ENCODE data around the gene VAC14. TPM values are rescaled to one million over a fixed set of nuclear protein-coding genes. Genes with fewer than 3 reads are reported as not detected.

Gene VAC14
- total RNA-seq, 1 donor from 2014 or later = 19.0 TPM

DNA sequence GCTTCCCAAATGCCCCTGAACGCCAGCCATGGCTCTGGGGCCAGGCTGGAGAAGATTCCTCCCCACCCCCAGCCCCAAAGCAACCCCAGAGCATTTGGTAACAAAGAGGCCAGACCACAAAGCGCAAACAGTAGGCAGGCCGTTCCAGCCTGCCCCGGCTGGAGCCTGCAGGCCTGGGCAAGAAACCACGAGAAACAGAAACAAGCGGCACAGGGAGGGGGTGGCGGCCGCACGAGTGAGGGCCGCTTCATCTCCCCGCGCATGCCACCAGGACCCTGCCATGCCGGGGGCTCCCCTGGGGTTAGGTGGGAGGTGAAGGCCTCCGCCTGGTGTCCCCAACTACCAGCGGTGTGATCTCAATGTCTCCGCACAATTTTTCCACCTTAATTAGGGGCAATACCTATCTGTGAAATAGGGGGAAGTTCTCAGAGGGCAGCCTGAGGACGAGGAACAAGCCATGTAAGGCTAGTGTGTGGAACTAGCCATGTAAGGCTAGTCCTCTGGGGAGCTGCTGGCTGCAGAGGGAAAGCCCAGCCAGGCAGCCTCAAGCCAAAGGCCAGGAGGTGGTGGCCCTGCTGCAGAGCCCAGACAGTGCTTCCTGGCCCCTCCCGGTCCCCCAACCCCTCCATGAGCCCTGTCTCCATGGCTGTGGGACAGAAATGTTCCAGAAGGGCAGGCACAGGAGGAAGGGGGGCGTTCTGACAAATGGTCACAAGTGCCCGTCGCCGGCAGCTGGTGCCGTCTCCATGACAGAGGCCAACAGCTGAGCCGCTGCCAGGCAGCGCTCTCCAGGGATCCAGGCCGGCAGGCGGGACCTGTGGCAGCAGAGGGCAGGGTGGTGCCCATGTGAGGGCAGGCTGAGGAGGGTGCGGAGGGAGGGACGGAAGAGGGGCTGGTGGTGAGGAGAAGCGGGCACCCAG is 100.6 kb downstream of the VAC14 start:
- peak; percentile 82 for DNase-seq (ENCODE audit: low spot score)
- intact Hi-C loops (cut with DNase I) = no loop called here

DNA sequence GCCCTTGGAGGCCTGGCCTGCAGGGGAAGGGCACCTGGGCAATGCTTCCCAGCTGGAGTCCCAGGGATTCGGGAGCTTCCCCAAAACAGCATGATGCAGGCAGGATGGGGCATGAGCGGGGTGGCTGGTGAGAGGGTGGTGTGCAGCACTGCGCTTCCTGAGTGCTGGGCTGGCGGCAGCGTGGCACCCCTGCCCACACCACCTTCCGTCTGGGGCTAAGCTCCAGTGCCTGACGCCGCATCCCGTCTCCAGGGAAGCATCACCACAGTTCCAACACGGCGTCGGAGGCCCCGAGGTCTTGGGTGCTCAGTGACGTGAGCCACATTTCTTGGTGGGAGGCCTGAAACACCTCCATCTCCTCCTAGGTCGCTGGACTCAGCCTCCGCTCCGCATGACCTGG is 101.3 kb downstream of the VAC14 start:
- intact Hi-C loops (cut with DNase I) = no loop called here

DNA sequence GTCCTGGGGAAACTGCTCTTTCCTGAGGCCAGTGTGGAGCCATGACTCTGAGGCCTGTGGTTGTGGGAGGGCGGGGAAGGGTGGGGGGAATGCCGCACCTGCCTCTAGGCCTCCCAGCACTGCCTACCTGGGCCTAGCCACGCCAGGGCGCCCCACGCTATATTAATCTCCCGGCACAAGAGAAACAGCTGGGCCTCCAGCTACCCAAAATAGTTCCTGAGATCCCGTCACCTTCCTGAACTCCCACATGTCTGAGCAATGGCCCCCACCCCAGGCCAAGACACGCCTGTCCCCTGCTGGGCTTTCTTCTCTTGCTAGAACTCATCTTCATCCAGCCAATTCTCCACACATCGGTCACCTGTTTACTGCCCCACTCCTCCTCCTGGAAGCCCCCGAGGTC is 102.1 kb downstream of the VAC14 start:
- intact Hi-C loops (cut with DNase I) = no loop called here
- DNase-seq (ENCODE audit: low spot score) = no peak

More for the DNA sequence above, 101.3 kb downstream of the VAC14 start:
- DNase-seq (ENCODE audit: low spot score) = no peak

DNA sequence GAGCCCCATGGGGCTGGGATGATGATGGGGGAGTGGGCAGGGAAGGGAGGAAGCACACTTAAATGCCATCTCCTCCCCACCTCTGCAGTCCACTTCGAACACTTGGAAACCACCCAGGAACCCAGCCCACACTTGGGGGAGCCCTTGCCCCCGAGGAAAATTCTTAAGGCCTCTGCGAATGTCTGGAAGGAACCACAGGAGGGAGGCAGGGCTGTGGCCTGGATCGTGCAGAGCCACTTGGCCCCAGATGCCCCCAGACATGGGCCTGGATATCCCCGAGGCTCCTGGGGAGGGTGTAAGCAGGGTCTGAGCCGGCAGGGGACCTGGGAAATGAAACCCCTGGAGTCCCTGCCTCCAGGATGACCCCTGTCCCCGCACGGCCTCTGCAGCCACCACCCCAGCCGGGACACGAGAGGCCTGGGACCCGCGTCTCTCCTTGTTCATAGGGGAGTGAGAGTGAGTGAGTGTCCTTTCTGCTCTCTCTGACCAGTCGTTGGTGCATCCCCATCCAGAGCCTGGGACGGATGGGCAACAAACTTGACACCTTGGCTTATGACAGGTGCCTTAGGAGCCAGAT is 103.3 kb downstream of the VAC14 start:
- DNase-seq (ENCODE audit: low spot score) = no peak

DNA sequence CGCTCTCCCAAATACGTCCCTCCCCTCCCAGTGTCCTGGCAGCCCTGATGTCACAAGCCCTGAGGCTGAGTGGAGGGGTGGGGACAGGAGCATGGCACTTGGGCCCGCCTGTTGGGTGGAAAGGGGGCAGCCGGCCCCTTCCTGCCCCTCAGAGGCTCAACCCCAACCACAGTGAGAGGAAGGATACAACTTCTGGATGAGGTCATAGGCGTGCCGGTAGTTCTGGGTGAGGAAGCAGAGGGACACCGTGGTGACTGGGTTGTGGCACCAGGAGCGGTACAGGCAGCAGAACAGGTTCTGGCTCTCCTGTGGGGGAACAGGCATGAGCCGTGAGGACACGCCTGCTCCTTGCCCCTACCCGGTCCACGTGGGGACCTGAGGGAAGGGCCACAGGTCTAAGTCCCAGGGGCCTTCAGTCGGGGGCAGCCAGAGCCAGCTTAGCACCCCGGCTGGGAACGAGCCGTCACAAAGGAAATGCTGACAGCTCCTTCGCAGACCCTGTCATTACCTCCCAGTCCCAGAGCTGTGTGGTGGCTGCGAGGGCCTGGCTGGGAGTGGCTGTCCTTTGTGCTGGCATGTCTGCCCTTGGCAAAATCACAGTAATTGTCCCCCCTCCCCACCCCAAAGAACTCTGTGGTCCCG is 103.9 kb downstream of the VAC14 start:
- intact Hi-C loops (cut with DNase I) = no loop called here
- no peak for DNase-seq (ENCODE audit: low spot score)

More for the DNA sequence above, 103.3 kb downstream of the VAC14 start:
- intact Hi-C loops (cut with DNase I) = no loop called here

DNA sequence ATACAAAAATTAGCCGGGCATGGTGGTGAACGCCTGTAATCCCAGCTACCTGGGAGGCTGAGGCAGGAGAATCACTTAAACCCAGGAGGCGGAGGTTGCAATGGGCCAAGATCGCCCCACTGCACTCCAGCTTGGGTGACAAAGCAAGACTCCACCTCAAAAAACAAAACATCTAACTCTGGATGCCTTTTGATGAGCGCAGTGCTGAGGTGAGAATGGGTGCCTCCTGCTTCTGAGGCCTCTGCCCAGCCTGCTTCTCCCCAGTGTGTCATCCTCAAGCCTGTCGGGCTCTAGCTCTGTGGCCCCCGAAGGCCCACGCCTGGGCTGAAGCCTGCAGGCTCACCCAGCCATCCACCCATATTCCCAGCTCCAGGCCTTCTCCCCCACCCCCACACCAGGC is 104.6 kb downstream of the VAC14 start:
- DNase-seq (ENCODE audit: low spot score) = no peak
- intact Hi-C loops (cut with DNase I) = no loop called here

DNA sequence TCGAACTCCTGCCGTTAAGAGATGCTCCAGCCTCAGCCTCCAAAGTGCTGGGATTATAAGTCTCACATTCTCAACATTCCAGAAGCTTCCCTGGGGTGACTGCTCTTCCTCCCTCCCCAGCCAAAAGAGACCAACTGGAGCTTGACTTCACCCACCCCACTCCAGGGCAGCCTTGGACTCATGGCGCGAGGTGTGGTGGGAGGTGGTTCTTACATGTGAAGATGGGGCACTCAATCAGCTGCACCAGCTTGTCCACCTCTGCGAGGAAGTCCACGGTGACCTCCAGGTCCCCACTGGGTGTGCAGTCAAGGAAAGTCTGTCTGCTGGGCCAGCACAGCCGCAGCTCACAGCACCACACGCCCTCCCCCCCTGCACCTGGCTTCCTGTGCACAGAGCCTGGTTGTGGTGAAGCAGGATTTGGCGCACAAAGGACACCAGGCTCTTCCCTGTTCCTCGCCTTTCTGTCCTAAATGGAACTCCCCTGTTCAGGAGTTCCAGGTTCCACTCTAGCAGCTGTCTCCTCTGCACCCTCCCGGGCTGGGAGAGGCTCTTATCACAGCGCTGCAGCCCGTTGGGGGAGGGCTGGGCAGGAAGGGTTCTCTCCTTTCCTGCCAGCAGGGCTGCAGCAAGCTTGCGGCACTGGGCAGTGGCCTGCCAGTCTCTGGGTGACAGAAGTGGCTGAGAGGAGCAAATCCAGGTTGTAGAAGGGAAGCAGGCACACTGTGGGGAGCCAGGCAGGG is 105.5 kb downstream of the VAC14 start:
- peak; percentile 86 for DNase-seq (ENCODE audit: low spot score)
- intact Hi-C loops (cut with DNase I) = no loop called here

DNA sequence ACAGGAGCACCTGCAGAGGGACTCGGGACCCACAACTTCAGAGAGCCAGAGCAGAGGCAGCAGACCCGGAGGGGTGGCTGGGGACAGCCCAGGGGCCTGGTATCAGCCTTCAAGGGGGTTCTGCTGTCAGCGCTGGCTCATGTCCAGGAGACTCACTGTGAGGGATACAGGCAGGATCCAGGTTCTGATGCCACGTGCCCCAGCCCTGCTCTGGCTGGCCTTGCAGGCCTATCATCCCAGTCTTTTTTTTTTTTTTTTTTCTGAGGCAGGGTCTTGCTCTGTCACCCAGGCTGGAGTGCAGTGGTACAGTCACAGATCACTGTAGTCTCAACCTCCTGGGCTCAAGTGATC is 106.1 kb downstream of the VAC14 start:
- intact Hi-C loops (cut with DNase I) = no loop called here
- no peak for DNase-seq (ENCODE audit: low spot score)

DNA sequence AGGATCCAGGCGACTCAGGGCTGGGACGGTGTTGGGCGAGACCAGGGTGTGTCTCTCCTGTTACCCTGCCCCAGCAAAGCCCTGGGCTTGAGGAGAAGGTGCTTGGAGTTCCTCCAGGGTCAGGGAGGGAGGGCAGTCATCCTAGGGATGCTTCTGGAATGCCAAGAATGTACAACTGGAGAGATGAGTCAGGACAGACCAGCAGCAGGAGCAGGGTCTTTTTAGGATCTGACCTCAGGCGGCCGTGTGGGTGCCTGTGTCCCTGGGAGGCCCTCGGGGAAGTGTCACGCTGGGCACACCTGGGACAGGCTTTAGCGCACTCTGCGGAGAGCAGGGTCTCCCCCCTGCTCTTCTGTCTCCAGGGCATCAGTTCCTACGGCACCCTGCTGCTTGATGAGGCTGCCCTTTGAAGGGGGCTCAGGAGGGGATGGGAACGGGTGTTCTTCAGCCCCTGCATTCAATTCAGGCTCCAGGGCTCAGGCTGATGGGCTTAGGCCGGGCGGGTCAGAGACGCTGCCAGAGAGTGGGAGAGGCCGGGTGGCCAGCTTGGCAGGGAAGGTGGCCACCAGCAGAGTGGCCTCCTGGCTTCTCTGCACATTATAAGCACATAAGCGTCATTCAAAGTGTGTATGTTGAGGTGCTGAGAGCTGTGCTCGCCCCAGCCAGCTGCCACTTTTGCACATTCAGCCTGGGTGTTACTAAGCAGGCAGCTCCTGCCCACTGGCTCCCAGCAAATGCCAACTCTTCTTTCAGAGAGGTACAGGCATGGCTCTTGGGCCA is 106.7 kb downstream of the VAC14 start:
- no peak for DNase-seq (ENCODE audit: low spot score)
- intact Hi-C loops (cut with DNase I) = no loop called here

DNA sequence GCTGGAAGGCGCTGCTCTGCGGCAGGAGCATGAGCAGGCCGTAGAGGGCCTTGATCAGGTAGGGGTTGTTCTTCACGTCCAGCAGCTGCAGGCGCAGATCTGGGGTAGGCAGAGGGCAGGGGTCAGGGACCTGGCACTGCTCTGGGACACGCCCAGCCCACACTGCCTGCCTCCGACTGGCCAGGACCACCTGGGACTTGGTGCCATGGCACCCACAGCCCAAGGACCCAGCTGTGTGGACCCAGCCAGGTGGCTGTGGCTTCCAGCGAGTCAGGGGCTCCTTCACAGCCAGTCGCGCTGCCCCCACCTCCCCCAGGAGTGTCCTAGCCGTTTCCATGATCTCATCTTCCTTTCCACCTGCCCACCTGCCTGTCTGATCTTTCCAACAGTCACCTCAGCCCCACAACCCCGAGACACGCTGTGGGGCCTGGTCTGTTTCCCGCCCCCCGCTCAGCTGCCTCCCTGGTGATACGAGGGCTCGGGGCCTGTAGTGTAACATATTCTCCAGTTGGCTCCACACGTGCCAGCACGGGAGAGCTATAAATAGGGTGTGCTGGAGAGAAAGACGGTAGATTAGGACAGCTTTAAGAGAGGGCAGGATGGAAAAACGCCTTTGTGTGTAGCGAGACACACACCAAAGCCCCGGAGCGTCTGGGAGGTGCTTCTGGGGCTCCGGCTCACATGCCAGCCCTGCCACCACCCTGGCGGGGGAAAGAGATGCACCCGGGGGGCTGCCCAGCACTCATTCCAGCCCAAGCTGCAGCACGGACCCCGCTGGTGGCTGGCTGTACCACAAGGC is 107.9 kb downstream of the VAC14 start:
- intact Hi-C loops (cut with DNase I) = no loop called here
- peak; percentile 88 for DNase-seq (ENCODE audit: low spot score)

DNA sequence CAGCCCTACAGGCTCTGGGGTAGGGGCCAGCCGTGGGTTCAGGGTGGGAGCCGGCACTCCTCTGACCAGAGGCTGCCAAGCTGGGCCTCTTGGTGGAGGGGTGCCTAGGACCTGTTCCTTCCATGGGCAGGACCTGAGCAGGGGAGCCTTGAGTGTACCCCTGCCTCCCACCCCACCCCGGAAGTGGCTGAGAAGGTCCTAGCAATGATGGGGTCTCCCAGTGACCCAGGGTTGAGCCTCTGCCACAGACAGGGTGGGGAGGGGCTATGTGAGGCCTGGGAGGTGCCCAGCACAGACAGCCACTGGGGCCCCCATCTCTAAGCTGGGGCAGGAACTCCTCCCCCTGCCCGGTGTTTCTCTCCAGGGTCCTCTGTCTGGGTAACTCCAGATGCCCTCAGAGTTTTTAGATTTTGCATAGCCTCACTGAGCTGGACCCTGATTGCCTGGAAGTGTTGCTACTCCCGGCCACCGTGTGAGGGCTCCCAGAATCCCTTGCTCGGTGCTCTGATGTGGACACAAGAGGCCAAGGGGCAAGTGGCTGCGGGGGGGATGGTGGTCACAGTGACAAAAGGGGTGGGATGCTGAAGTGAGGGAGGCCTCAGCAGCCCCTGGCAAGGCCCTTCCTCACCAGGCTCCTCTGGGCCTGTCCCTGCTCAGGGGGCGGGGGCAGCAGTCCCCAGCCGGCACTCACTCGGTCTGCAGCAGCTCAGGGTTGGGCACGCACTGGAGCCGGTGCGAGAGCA is 108.7 kb downstream of the VAC14 start:
- intact Hi-C loops (cut with DNase I) = no loop called here
- no peak for DNase-seq (ENCODE audit: low spot score)

DNA sequence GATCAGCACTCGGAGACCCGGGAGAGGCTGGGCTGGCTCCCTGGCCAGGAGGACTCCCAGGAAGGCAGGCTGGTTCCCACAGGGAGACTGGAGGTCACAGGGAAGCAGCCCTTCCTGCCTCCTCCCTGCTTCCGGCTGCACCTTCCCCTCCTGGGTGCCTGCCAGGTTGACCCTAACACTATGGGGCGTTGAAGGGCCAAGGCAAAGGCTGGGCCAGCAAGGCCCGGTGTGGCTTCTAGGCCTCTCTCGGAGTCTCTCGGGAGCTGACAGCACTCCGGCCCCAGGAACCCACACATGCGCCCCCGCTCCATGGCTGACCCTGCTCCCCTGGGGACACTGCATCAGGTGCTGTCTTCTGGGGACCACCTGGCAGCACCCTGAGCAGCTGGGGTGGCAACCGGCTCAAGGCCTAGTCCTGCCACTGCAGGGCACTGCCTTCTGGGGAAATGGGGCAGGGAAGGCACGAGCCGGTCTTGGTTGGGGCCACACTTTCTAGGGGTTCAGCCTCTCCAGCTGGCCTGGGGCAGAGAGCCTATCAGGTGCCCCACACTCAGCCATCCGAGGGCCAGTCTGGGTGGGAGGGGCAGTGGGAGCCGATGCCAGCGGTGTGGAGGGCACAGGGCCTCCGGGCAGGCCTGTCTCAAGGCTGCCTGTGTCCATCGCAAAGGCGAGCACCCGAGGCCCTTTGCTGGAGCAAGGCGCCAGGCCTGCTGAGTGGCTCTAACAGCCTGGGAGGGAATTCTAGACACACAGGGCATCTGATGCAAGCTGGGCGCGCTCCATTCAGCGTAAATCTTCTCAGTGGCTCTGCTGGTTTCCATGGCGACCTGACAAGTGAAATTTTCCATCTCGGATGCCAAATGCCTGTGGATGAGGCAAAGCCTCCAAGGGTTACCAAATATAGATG is 109.5 kb downstream of the VAC14 start:
- no peak for DNase-seq (ENCODE audit: low spot score)
- intact Hi-C loops (cut with DNase I) = no loop called here

DNA sequence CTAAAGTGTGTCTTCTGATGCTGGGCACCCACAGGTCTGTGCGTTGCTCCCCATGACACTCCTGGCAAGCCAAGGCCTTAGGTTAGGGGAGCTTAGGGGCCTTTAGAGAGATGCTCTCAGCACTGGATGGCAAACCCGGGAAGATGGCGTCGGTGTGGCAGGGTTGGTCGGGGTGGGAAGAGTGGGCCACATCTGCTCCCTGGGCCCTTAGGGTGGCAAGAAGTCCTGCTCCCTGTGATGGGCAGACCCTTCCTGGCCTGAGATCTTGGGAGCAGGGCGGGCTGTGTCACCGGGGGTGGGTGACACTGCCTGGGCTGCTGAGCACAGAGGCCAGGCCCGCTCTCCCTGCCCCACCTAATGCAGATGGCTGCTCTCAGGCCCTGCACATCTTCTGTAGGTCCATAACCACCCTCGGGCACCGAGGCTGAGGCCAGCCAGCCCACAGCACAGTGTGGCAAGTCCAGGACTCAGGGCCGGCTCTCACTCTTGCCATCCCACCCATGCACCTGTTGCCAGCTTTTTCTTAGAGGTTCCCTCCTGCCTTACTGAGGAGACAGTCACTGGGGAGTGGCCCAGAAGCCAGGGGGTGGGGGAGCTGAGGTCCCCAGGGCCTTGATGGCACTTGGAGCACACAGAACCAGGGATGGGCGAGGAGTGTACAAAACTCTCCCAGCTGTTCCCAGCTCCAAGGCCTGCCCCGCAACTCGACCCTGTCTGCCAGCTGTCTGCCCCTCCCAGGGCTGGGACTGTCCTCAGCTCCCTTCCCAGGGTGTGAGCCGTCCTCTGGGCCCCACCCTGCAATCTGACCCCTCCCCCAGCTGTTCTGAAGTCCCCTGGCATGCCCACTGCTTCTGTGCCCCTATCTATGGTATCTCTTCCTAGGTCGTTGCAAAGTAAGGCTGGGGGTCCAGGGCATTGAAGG is 110.7 kb downstream of the VAC14 start:
- intact Hi-C loops (cut with DNase I) = loop anchor here (2.0 kb wide), 1 partner anchor 37 kb away; no protein-coding TSS in a partner anchor
- DNase-seq (ENCODE audit: low spot score) = no peak

DNA sequence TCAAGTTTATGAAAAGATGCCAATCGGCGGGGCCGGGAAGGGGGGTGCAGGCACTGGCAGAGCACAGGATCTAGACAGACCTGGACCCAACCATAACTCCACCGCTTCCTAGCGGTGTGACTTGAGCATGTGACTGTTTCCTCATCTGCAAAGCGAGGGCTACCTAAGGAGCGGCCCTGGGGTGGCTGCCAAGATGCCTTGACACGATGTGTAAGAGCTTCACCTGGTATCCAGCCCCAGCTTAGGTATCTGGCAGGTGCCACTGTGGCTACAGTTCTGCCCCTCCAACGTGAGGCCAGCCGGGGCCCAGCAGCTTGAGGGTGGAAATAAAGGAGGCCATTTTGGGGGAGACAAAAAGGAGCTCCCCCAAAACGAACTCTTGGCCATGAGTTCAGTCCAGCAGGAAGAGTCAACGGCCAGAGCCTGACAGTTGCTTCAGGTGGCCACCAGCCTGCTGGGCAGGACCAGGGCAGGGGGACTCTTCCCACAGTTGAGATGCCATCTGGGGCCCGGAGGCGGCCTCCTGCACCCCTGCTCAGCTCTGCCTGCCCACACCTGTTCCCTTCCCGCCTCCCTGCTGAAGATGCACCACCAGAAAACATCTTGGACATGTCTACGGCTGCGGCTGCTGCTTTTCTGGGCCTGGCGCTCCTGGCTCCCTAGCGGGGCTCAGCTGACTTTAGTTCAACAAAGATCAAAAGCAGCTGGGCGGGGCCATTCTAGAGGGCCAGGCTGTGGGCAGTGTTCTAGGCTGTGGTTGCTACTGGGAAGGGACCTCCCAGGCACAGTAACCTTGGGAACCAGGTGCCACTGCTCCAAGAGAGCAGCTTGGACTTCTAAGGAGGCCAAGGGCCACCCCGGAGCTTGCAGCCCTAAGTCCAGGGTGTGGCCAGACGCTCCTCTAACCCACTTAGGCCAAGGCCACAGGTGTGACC is 111.7 kb downstream of the VAC14 start:
- no peak for DNase-seq (ENCODE audit: low spot score)
- intact Hi-C loops (cut with DNase I) = loop anchor here (2.0 kb wide), 1 partner anchor 37 kb away; no protein-coding TSS in a partner anchor

All from cardiac septum (tissue), 1 donor.